NCI-H146 treated with DMSO at 0.1 percent for 48 hours (cell line): Measurements from ENCODE around the gene SLC29A4.
"Not testable (repeated sequence)": the region's sequence is repeated elsewhere in the genome, so short reads cannot be mapped to it uniquely, and the experiment has no call there.

ENCODE experiments used
- DNase-seq: peaks from one replicate; lab custom pipeline; 2025; ENCODE audit not compliant: unreplicated experiment; lab: John Stamatoyannopoulos, UW

The SLC29A4 gene

GRCh38 chr7:5282543-5283316 is at the start of gene SLC29A4:
SLC29A4 (plus strand) TSS chr7:5282943; CDS start chr7:5287817, 4,874 bp downstream.
- no peak for DNase-seq

GRCh38 chr7:5234852-5235831 is 47.6 kb upstream of the SLC29A4 start:
- DNase-seq: no peak

GRCh38 chr7:5237286-5237685 is 45.5 kb upstream of the SLC29A4 start:
- no peak for DNase-seq

GRCh38 chr7:5238500-5238899 is 44.2 kb upstream of the SLC29A4 start:
- DNase-seq: no peak

GRCh38 chr7:5243261-5243660 is 39.5 kb upstream of the SLC29A4 start:
- DNase-seq: no peak

GRCh38 chr7:5248201-5248885 is 34.4 kb upstream of the SLC29A4 start:
- DNase-seq: no peak

- DNase-seq: not testable (repeated sequence)
Measured at GRCh38 chr7:5250787-5251186, 32.0 kb upstream of the SLC29A4 start.

- not testable (repeated sequence) for DNase-seq
Measured at GRCh38 chr7:5253529-5253928, 29.2 kb upstream of the SLC29A4 start.

GRCh38 chr7:5254371-5254770 is 28.4 kb upstream of the SLC29A4 start:
- DNase-seq: not testable (repeated sequence)

GRCh38 chr7:5255832-5256231 is 26.9 kb upstream of the SLC29A4 start:
- no peak for DNase-seq

GRCh38 chr7:5260530-5261068 is 22.1 kb upstream of the SLC29A4 start:
- not testable (repeated sequence) for DNase-seq

GRCh38 chr7:5263066-5263465 is 19.7 kb upstream of the SLC29A4 start:
- not testable (repeated sequence) for DNase-seq

- no peak for DNase-seq
Measured at GRCh38 chr7:5265320-5266190, 17.2 kb upstream of the SLC29A4 start.

- DNase-seq: no peak
Measured at GRCh38 chr7:5266191-5267028, 16.3 kb upstream of the SLC29A4 start.

GRCh38 chr7:5267829-5268228 is 14.9 kb upstream of the SLC29A4 start:
- DNase-seq: not testable (repeated sequence)

- not testable (repeated sequence) for DNase-seq
Measured at GRCh38 chr7:5269992-5270657, 12.6 kb upstream of the SLC29A4 start.

GRCh38 chr7:5270788-5271187 is 12.0 kb upstream of the SLC29A4 start:
- no peak for DNase-seq

GRCh38 chr7:5273831-5274405 is 8.8 kb upstream of the SLC29A4 start:
- not testable (repeated sequence) for DNase-seq
